GM18873 (cell line): ENCODE results near the gene NUF2.

Experiments used
- ATAC-seq: cut with Tn5 transposase; IDR thresholded peaks from one replicate; pipeline ENCODE4 v1.9.1; 2021; ENCODE audit warnings: mild to moderate bottlenecking, moderate library complexity, moderate number of reproducible peaks; ENCODE audit not compliant: unreplicated experiment, low FRiP score

NUF2 gene

GRCh38 chr1:163397451-163398200 is 75.9 kb downstream of the NUF2 start:
- ATAC-seq: no peak

- ATAC-seq: no peak
These were observed 77.2 kb downstream of the NUF2 start for GRCh38 chr1:163399001-163399400.

GRCh38 chr1:163399976-163400601 is 78.3 kb downstream of the NUF2 start:
- no peak for ATAC-seq

- no peak for ATAC-seq
These were observed 79.5 kb downstream of the NUF2 start for GRCh38 chr1:163401211-163401610.
